Osteocyte (in vitro differentiated cells): ENCODE results near the gene PIK3CA. TPM values are rescaled to one million over a fixed set of nuclear protein-coding genes. Genes with fewer than 3 reads are reported as not detected.

ENCODE experiments used
- DNase-seq: peaks from one replicate; pipeline ENCODE4 v3.0.0; 2021; ENCODE audit warnings: mixed read lengths; ENCODE audit not compliant: unreplicated experiment; ENCODE audit errors: extremely low spot score
- H3K27ac Mint-ChIP-seq: one replicate; pipeline ENCODE4 v1.8.0; 2021; ENCODE audit warnings: mild to moderate bottlenecking, mixed read lengths; ENCODE audit not compliant: unreplicated experiment
- H3K27me3 Mint-ChIP-seq: one replicate; pipeline ENCODE4 v1.8.0; 2021; ENCODE audit warnings: mixed read lengths; ENCODE audit not compliant: unreplicated experiment
- H3K36me3 Mint-ChIP-seq: one replicate; pipeline ENCODE4 v1.8.0; 2021; ENCODE audit warnings: mixed read lengths; ENCODE audit not compliant: unreplicated experiment
- H3K4me1 Mint-ChIP-seq: one replicate; pipeline ENCODE4 v1.8.0; 2021; ENCODE audit warnings: mixed read lengths; ENCODE audit not compliant: unreplicated experiment
- H3K4me3 Mint-ChIP-seq: one replicate; pipeline ENCODE4 v1.8.0; 2021; ENCODE audit warnings: mild to moderate bottlenecking, moderate library complexity, mixed read lengths; ENCODE audit not compliant: unreplicated experiment
- H3K9me3 Mint-ChIP-seq: one replicate; pipeline ENCODE4 v1.8.0; 2021; ENCODE audit warnings: mixed read lengths; ENCODE audit not compliant: unreplicated experiment
- total RNA-seq: library from RNA; stranded (reverse); gene quantifications from 2 replicates; pipeline ENCODE4 v1.2.1, GENCODE V29; 2021
- TF ChIP-seq, protein P1 (sequence below): fragments of 200-600 bp; sonication (generic); IDR thresholded peaks from 2 replicates; pipeline ENCODE4 v1.5.0; 2021; ENCODE audit warnings: antibody characterized with exemption, mild to moderate bottlenecking, moderate library complexity

PIK3CA gene
- total RNA-seq, 1 donor from 2014 or later: 48.1 TPM

DNA sequence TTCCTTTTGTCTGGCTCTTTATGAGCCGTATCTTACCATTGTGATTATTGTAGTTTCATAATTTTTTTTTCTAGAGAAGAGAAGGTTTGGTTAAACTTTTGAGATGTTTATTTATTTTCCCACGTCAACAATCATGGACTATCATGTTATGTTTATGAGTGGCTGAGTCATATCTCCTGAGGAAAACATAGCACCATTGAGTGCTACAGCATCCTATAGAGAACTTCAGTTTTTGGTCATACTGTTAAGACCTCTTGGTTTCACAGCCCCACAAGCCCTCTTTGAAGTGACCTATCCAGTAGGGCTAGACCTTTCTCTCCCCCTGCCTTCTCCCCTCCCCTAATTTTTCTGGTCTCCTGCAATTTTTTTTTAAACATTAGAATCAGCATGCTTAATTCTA is 20.8 kb downstream of the PIK3CA start:
- TF ChIP-seq, protein P1, sequence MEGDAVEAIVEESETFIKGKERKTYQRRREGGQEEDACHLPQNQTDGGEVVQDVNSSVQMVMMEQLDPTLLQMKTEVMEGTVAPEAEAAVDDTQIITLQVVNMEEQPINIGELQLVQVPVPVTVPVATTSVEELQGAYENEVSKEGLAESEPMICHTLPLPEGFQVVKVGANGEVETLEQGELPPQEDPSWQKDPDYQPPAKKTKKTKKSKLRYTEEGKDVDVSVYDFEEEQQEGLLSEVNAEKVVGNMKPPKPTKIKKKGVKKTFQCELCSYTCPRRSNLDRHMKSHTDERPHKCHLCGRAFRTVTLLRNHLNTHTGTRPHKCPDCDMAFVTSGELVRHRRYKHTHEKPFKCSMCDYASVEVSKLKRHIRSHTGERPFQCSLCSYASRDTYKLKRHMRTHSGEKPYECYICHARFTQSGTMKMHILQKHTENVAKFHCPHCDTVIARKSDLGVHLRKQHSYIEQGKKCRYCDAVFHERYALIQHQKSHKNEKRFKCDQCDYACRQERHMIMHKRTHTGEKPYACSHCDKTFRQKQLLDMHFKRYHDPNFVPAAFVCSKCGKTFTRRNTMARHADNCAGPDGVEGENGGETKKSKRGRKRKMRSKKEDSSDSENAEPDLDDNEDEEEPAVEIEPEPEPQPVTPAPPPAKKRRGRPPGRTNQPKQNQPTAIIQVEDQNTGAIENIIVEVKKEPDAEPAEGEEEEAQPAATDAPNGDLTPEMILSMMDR: no peak
- Mint-ChIP-seq H3K36me3 (peaks cover 10% of the 10 kb centered on the region), H3K4me3 (no peak overlapping the region), H3K27ac (no peak overlapping the region), H3K9me3 (peaks cover 8% of the 10 kb centered on the region), H3K27me3 (no peaks in the 10 kb centered on the region), H3K4me1 (peaks cover 36% of the 10 kb centered on the region)
- DNase-seq: no peak

DNA sequence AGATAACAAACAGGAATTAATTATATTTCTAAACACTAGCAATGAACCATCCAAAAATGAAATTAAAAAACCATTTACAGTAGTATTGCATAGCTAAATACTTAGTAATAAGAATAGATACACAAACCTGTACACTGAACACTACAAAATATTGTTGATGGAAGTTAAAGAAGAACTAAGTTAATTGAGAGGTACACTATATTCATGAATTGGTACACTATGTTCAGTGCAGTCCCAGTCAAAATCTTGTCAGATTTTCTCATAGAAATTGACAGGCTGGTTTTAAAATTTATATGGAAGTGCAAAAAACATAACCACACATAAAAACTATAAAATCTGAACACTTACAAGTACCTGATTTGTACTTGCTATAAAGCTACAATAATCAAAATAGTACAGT is 24.4 kb downstream of the PIK3CA start:
- TF ChIP-seq, protein P1: no peak
- Mint-ChIP-seq H3K4me3 (no peak overlapping the region), H3K36me3 (peaks cover 14% of the 10 kb centered on the region), H3K27me3 (no peaks in the 10 kb centered on the region), H3K9me3 (peaks cover 8% of the 10 kb centered on the region), H3K27ac (no peak overlapping the region), H3K4me1 (peaks cover 47% of the 10 kb centered on the region)
- no peak for DNase-seq

DNA sequence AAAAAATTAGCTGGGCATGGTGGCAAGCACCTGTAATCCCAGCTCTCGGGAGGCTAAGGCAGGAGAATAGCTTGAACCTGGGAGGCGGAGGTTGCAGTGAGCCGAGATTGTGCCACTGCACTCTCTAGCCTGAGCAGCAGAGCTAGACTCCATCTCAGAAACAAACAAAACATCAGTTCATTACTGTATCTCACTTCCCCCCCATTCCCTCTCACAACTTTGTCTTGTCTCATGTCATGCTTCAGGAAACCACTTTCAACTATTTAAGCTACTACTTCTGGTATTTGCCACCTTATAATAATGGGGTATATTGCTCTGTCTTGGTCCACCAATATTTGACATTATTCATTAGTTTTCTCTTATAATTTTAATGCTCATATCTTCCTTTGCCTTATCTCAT is 26.2 kb downstream of the PIK3CA start:
- DNase-seq: no peak
- Mint-ChIP-seq H3K36me3 (peaks cover 9% of the 10 kb centered on the region), H3K9me3 (peaks cover 8% of the 10 kb centered on the region), H3K4me3 (no peak overlapping the region), H3K4me1 (peaks cover 38% of the 10 kb centered on the region), H3K27ac (peak overlapping the region; percentile 86), H3K27me3 (no peaks in the 10 kb centered on the region)
- TF ChIP-seq, protein P1: no peak

DNA sequence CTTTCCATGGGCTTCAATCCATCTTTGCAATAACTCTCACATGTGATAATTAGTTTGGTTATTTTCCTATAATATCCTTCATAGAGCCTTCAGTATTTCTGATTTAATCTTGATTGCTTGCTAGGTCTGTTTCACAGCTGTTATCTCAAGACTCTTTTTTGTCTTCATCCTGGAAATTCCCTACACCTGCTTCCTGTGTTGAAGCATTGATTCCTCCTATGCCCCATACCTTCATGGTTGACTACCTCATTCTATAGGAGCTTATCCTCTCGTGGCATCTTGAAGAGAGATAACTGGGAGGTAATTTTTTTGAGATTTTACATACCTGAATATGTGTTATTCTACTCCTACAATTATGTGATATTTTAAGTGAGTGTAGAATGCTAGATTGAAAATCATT is 26.7 kb downstream of the PIK3CA start:
- Mint-ChIP-seq H3K4me1 (peaks cover 33% of the 10 kb centered on the region), H3K36me3 (peaks cover 9% of the 10 kb centered on the region), H3K27ac (peak overlapping the region; percentile 86), H3K9me3 (peaks cover 8% of the 10 kb centered on the region), H3K4me3 (no peak overlapping the region), H3K27me3 (no peaks in the 10 kb centered on the region)
- TF ChIP-seq, protein P1: no peak
- DNase-seq: no peak

DNA sequence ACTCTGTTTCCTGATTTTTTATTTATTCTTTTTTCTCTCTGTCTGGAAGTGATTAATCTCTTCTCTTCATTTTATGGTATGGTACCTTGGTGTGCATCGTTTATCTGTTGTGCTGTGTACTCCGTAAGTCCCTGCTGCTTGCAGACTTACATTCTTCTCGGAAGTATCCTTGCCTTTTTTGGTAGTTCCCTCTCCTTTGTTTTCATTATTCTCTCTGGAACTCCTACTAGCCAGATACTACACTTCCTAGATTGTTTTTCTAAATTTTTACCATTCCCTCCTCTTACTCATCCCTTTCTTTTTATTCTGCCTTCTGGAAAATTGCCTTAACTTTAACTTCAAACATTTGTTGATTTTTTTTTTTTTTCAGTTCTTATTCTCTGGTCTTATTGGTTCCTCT is 27.2 kb downstream of the PIK3CA start:
- H3K27me3 Mint-ChIP-seq: no peaks in the 10 kb centered on the region
- H3K4me3 Mint-ChIP-seq: peak overlapping the region; percentile 58
- TF ChIP-seq, protein P1: no peak
- peaks cover 9% of the 10 kb centered on the region for H3K36me3 Mint-ChIP-seq
- DNase-seq: no peak
- H3K4me1 Mint-ChIP-seq: peaks cover 33% of the 10 kb centered on the region
- peak overlapping the region; percentile 86 for H3K27ac Mint-ChIP-seq
- peaks cover 8% of the 10 kb centered on the region for H3K9me3 Mint-ChIP-seq
